Measurements from ENCODE around the gene PLK1. TPM values are rescaled to one million over a fixed set of nuclear protein-coding genes. Genes with fewer than 3 reads are reported as not detected.

The PLK1 gene
- total and polyA plus RNA-seq, 2 of the 13 experiments (the other 11 are each of a cell fraction or from before 2014, with no cell fraction given), result 71.5 to 76.3 TPM

- TF ChIP-seq ZNF710 (CRISPR knock-in tag; IDR thresholded peaks at IDR 0.05; ENCODE audit: borderline replicate concordance) (peak; percentile 73; the same call in 1 of the 2 replicates), ZNF614 (CRISPR knock-in tag; IDR thresholded peaks at IDR 0.05; ENCODE audit: borderline replicate concordance) (0 out of 2 replicates have a peak, but pooled peaks have one; percentile 44), POLR2G (IDR thresholded peaks at IDR 0.05; ENCODE audit: low read depth, low read length) (peak; percentile 47; the same call in 1 of the 2 replicates), TFE3 (CRISPR knock-in tag; IDR thresholded peaks at IDR 0.05) (no peak; the same call in 1 of the 2 replicates), MLLT10 (CRISPR knock-in tag; IDR thresholded peaks at IDR 0.05) (no peak), MED13 (CRISPR knock-in tag; IDR thresholded peaks at IDR 0.05) (no peak), ZBTB33 (CRISPR knock-in tag; IDR thresholded peaks at IDR 0.05) (peak; percentile 66; the same call in 1 of the 2 replicates), ZMYM3 (CRISPR knock-in tag; IDR thresholded peaks at IDR 0.05) (peak; percentile 86), NFAT5 (CRISPR knock-in tag; IDR thresholded peaks at IDR 0.05) (peak; percentile 51; the same call in 1 of the 2 replicates), DNMT3B (CRISPR knock-in tag; conservative IDR thresholded peaks at IDR 0.05) (no peak), ZNF678 (CRISPR knock-in tag; IDR thresholded peaks at IDR 0.05) (peak; percentile 81; the same call in 1 of the 2 replicates), ZNF772 (CRISPR knock-in tag; IDR thresholded peaks at IDR 0.05) (peak; percentile 66; the same call in 1 of the 2 replicates), ZFX (CRISPR knock-in tag; IDR thresholded peaks at IDR 0.05; ENCODE audit: low read depth) (peak; percentile 89), ZNF234 (CRISPR knock-in tag; conservative IDR thresholded peaks at IDR 0.05) (no peak), GLI4 (CRISPR knock-in tag; IDR thresholded peaks at IDR 0.05; ENCODE audit: borderline replicate concordance) (peak; percentile 26; the same call in 1 of the 2 replicates), TARDBP (CRISPR knock-in tag; IDR thresholded peaks at IDR 0.05) (peak; percentile 77; the same call in 1 of the 2 replicates)
These were observed 16.1 kb downstream of the PLK1 start (continued) for GRCh38 chr16:23694644-23695373.

All from HepG2 (cell line).